HepG2 (cell line): ENCODE results near the gene GMEB2. TPM values are rescaled to one million over a fixed set of nuclear protein-coding genes. Genes with fewer than 3 reads are reported as not detected.

ENCODE experiments used
- ARID5B ChIP-seq: IDR thresholded peaks from 2 replicates; pipeline ENCODE4 v1.4.0; 2020; ENCODE audit warnings: mild to moderate bottlenecking, missing genetic modification reagents
- BORCS8-MEF2B ChIP-seq: sonication (generic); formaldehyde crosslinking; IDR thresholded peaks from 2 replicates; pipeline ENCODE4 v1.8.0; 2022; ENCODE audit warnings: mild to moderate bottlenecking, missing genetic modification reagents
- CCDC6 ChIP-seq: sonication (generic); formaldehyde crosslinking; IDR thresholded peaks from 2 replicates; pipeline ENCODE4 v1.8.1; 2022; ENCODE audit warnings: mild to moderate bottlenecking, missing genetic modification reagents, moderate library complexity
- CREM ChIP-seq, 2 experiments: sonication (generic) in 1 of 2; formaldehyde crosslinking in 1 of 2; IDR thresholded peaks; 2 replicates each; pipeline versions ENCODE4 v1.4.0 to v1.6.1; 2016 to 2020; ENCODE audit warnings: antibody characterized with exemption in 1 of 2, mild to moderate bottlenecking in 1 of 2, missing genetic modification reagents in 1 of 2
- HMGA1 ChIP-seq: sonication (generic); formaldehyde crosslinking; conservative IDR thresholded peaks from 2 replicates; pipeline ENCODE4 v1.4.0; 2020; ENCODE audit warnings: missing genetic modification reagents
- ISL2 ChIP-seq: sonication (generic); formaldehyde crosslinking; IDR thresholded peaks from 2 replicates; pipeline ENCODE4 v1.5.0; 2020; ENCODE audit warnings: missing genetic modification reagents
- MXD1 ChIP-seq: sonication (generic); formaldehyde crosslinking; IDR thresholded peaks from 2 replicates; pipeline ENCODE4 v1.4.0; 2020; ENCODE audit warnings: mild to moderate bottlenecking, missing genetic modification reagents
- RARG ChIP-seq: sonication (generic); formaldehyde crosslinking; IDR thresholded peaks from 2 replicates; pipeline ENCODE4 v1.4.0; 2020; ENCODE audit warnings: low read depth, mild to moderate bottlenecking, missing genetic modification reagents
- SETDB1 ChIP-seq: sonication (generic); formaldehyde crosslinking; IDR thresholded peaks from 2 replicates; pipeline ENCODE4 v1.5.1; 2020; ENCODE audit warnings: missing genetic modification reagents, mild to moderate bottlenecking, borderline replicate concordance
- SIX4 ChIP-seq: sonication (generic); formaldehyde crosslinking; IDR thresholded peaks from 2 replicates; pipeline ENCODE4 v1.4.0; 2020; ENCODE audit warnings: missing genetic modification reagents
- SMC3 ChIP-seq: IDR thresholded peaks from 2 replicates; pipeline ENCODE4 v1.6.1; 2011; ENCODE audit warnings: low read length, improper control_type of control experiment
- TFDP2 ChIP-seq: sonication (generic); formaldehyde crosslinking; IDR thresholded peaks from 2 replicates; pipeline ENCODE4 v1.4.0; 2020; ENCODE audit warnings: missing genetic modification reagents
- THRA ChIP-seq: sonication (generic); formaldehyde crosslinking; IDR thresholded peaks from 2 replicates; pipeline ENCODE4 v1.4.0; 2020; ENCODE audit warnings: missing genetic modification reagents, borderline replicate concordance
- ZFP36L1 ChIP-seq: sonication (generic); formaldehyde crosslinking; IDR thresholded peaks from 2 replicates; pipeline ENCODE4 v1.8.0; 2022; ENCODE audit warnings: mild to moderate bottlenecking, missing genetic modification reagents, moderate library complexity
- ZNF276 ChIP-seq: sonication (generic); formaldehyde crosslinking; IDR thresholded peaks from 2 replicates; pipeline ENCODE4 v1.4.0; 2020; ENCODE audit warnings: mild to moderate bottlenecking, low read depth, missing genetic modification reagents
- ZNF549 ChIP-seq: sonication (generic); formaldehyde crosslinking; IDR thresholded peaks from 2 replicates; pipeline ENCODE4 v1.5.0; 2020; ENCODE audit warnings: missing genetic modification reagents
- ZNF567 ChIP-seq: sonication (generic); formaldehyde crosslinking; IDR thresholded peaks from 2 replicates; pipeline ENCODE4 v1.8.1; 2023; ENCODE audit warnings: mild to moderate bottlenecking, missing genetic modification reagents, borderline replicate concordance
- ZNF670 ChIP-seq: sonication (generic); formaldehyde crosslinking; IDR thresholded peaks from 2 replicates; pipeline ENCODE4 v1.8.0; 2022; ENCODE audit warnings: mild to moderate bottlenecking, missing genetic modification reagents, borderline replicate concordance
- ZNF740 ChIP-seq: sonication (generic); formaldehyde crosslinking; IDR thresholded peaks from 2 replicates; pipeline ENCODE4 v1.4.0; 2020; ENCODE audit warnings: missing genetic modification reagents
- ZSCAN30 ChIP-seq: sonication (generic); formaldehyde crosslinking; IDR thresholded peaks from 2 replicates; pipeline ENCODE4 v1.5.0; 2020; ENCODE audit warnings: mild to moderate bottlenecking, missing genetic modification reagents
- polyA plus RNA-seq, 8 experiments: library from polyadenylated mRNA; depleted of rRNA in 3 of 8; stranded (reverse) in 7 of 8; unstranded in 1 of 8; fragments of >200 nt; fragmentation: Illumina TruSeq in 4 of 8; extraction: Trizol in 4 of 8; gene quantifications; 2 replicates each; pipeline versions ENCODE4 v1.2.1 to v1.2.3, GENCODE V29; 2011 to 2016; ENCODE audit warnings: low read depth in 4 of 8, missing spikeins in 1 of 8, mixed read lengths in 1 of 8; ENCODE audit not compliant: insufficient read depth in 1 of 8
- total RNA-seq, 5 experiments: library from RNA; depleted of rRNA; stranded (reverse); fragments of >200 nt; fragmentation: Illumina TruSeq; extraction: Trizol; gene quantifications; 2 replicates each; pipeline ENCODE4 v1.2.3, GENCODE V29; 2016; ENCODE audit warnings: low read depth in 1 of 5

The GMEB2 gene
- total and polyA plus RNA-seq, 2 of the 13 experiments (the other 11 are each of a cell fraction or from before 2014, with no cell fraction given) = 10.6 to 12.4 TPM

GRCh38 chr20:63626424-63627128 is at the start of gene GMEB2 (continued):
- peak; percentile 21 for TF ChIP-seq ARID5B (CRISPR knock-in tag)
- no peak; the same call in 1 of the 2 replicates for TF ChIP-seq CREM (IDR thresholded peaks at IDR 0.05)
- TF ChIP-seq CREM (CRISPR knock-in tag; IDR thresholded peaks at IDR 0.05) = 0 out of 2 replicates have a peak, but pooled peaks have one; percentile 31
- TF ChIP-seq THRA (CRISPR knock-in tag) = 0 out of 2 replicates have a peak, but pooled peaks have one; percentile 19
- TF ChIP-seq ZNF549 (CRISPR knock-in tag) = no peak
- TF ChIP-seq HMGA1 = no peak
- TF ChIP-seq ZNF670 (CRISPR knock-in tag) = no peak
- TF ChIP-seq ZFP36L1 = no peak
- TF ChIP-seq ZNF567 (CRISPR knock-in tag) = no peak
- TF ChIP-seq ZNF740 (CRISPR knock-in tag) = peak; percentile 66; the same call in 1 of the 2 replicates
- TF ChIP-seq BORCS8-MEF2B (CRISPR knock-in tag) = no peak
- no peak for TF ChIP-seq CCDC6 (CRISPR knock-in tag)
- no peak for TF ChIP-seq SETDB1 (CRISPR knock-in tag)
- 0 out of 2 replicates have a peak, but pooled peaks have one; percentile 42 for TF ChIP-seq TFDP2 (CRISPR knock-in tag)
- TF ChIP-seq ZSCAN30 = no peak
- TF ChIP-seq ZNF276 (CRISPR knock-in tag) = no peak
- TF ChIP-seq SIX4 (CRISPR knock-in tag) = no peak
- TF ChIP-seq SMC3 = no peak
- no peak; the same call in 1 of the 2 replicates for TF ChIP-seq ISL2 (CRISPR knock-in tag)
- no peak for TF ChIP-seq RARG
- TF ChIP-seq MXD1 (CRISPR knock-in tag) = peak; percentile 64
